Activated naive CD4-positive, alpha-beta T cell treated with anti-CD3 and anti-CD28 coated beads for 36 hours (primary cell): ENCODE measurements around the gene ARAF. TPM values are rescaled to one million over a fixed set of nuclear protein-coding genes. Genes with fewer than 3 reads are reported as not detected.

Experiments used
- CTCF ChIA-PET: fragments of 350-600 bp; sonication (Branson Sonifier 250); formaldehyde crosslinking; loops from one replicate; lab custom pipeline; 2021; ENCODE audit warnings: antibody characterized with exemption; lab: Charles Lee
- DNase-seq: peaks from one replicate; pipeline ENCODE4 v3.0.0-alpha.2; 2020
- H3K27ac Mint-ChIP-seq: one replicate; pipeline ENCODE4 v1.8.0; 2021; ENCODE audit warnings: mild to moderate bottlenecking, mixed read lengths
- H3K27me3 Mint-ChIP-seq: one replicate; pipeline ENCODE4 v1.8.0; 2021; ENCODE audit warnings: low read depth, mixed read lengths
- H3K36me3 Mint-ChIP-seq: one replicate; pipeline ENCODE4 v1.8.0; 2021; ENCODE audit warnings: low read depth, mixed read lengths
- H3K4me1 Mint-ChIP-seq: one replicate; pipeline ENCODE4 v1.8.0; 2021; ENCODE audit warnings: low read depth, mixed read lengths
- H3K4me3 Mint-ChIP-seq: one replicate; pipeline ENCODE4 v1.8.0; 2021; ENCODE audit warnings: mild to moderate bottlenecking, moderate library complexity, mixed read lengths
- H3K9me3 Mint-ChIP-seq: one replicate; pipeline ENCODE4 v1.8.0; 2021; ENCODE audit warnings: mixed read lengths
- intact Hi-C: fragments of 100-400 bp; cut with micrococcal nuclease; formaldehyde crosslinking; loops from one replicate; pipeline ENCODE4 v1.15.1; 2023
- total RNA-seq, 2 experiments: library from RNA; stranded (reverse); gene quantifications; one replicate each; pipeline ENCODE4 v1.2.3, GENCODE V29; 2021

ARAF gene
- total RNA-seq, 2 experiments from 2014 or later = 65.9 to 71.5 TPM

DNA sequence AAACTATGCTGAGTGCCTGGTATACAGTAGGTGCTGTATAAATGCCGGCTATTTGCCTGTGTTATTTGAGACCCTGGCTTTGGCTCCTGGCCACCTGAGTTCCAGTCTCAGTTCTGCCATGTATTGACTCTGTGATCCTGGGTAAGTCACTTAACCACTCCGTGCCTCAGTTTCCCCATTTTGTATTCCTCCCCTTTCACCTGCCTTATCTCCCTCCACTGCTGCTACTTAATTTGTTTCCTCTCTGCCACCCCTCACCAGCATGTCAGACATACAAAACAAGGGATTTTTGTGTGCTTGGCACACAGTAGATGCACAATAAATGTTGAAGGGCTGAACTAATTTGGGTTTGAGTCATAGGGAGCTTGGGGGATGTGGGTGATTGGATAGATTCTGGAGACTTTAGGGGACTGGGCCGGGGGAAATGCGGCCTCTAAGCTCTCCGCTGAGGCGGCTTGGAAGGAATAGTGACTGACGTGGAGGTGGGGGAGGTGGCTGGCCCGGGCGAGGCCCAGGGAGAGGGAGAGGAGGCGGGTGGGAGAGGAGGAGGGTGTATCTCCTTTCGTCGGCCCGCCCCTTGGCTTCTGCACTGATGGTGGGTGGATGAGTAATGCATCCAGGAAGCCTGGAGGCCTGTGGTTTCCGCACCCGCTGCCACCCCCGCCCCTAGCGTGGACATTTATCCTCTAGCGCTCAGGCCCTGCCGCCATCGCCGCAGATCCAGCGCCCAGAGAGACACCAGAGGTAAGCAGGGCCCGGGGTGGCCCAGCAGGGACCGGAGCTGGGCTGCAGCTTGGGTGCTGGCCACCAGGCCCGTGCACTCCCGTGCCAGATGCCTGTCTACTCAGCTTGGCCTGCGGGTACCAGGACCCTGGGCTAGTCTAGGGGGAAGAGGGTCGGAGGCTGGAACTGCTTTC, 21.0 kb downstream of the ARAF start, which contains the start of gene TIMP1:
TIMP1 (plus strand) TSS at position 706 of the 917 bp plus-strand sequence. CDS start 980 bp downstream, outside the sequence.
- no peaks in the 10 kb centered on the region for H3K9me3 Mint-ChIP-seq
- H3K27ac Mint-ChIP-seq = peak within 1 kb of the TSS; percentile 43
- intact Hi-C loops = loop anchor here (1.0 kb wide), 1 partner anchor 76 kb away; no protein-coding TSS in a partner anchor
- H3K27me3 Mint-ChIP-seq = no peaks in the 10 kb centered on the region
- no peaks in the 10 kb centered on the region for H3K36me3 Mint-ChIP-seq
- peaks cover 41% of the 10 kb centered on the region for H3K4me1 Mint-ChIP-seq
- CTCF ChIA-PET = no interaction called here
- H3K4me3 Mint-ChIP-seq = peak within 1 kb of the TSS; percentile 64
- peak; percentile 92 for DNase-seq

GRCh38 chrX:47583240-47583861, 22.3 kb downstream of the ARAF start:
- intact Hi-C loops = no loop called here
- Mint-ChIP-seq H3K27ac (no peak overlapping the region), H3K4me1 (peaks cover 37% of the 10 kb centered on the region), H3K36me3 (no peaks in the 10 kb centered on the region), H3K9me3 (no peaks in the 10 kb centered on the region), H3K4me3 (peak overlapping the region; percentile 0), H3K27me3 (no peaks in the 10 kb centered on the region)
- CTCF ChIA-PET = no interaction called here
- DNase-seq = no peak

GRCh38 chrX:47584714-47585113, 23.7 kb downstream of the ARAF start:
- Mint-ChIP-seq H3K4me3 (no peak overlapping the region), H3K4me1 (peaks cover 29% of the 10 kb centered on the region), H3K27me3 (no peaks in the 10 kb centered on the region), H3K9me3 (no peaks in the 10 kb centered on the region), H3K36me3 (no peaks in the 10 kb centered on the region), H3K27ac (no peak overlapping the region)
- intact Hi-C loops = no loop called here
- CTCF ChIA-PET = no interaction called here
- DNase-seq = no peak

- Mint-ChIP-seq H3K36me3 (no peaks in the 10 kb centered on the region), H3K4me1 (peaks cover 26% of the 10 kb centered on the region), H3K9me3 (no peaks in the 10 kb centered on the region), H3K27ac (no peak overlapping the region), H3K4me3 (no peak overlapping the region), H3K27me3 (no peaks in the 10 kb centered on the region)
- DNase-seq = no peak
- intact Hi-C loops = no loop called here
- CTCF ChIA-PET = no interaction called here
Measured at GRCh38 chrX:47585273-47585672, 24.3 kb downstream of the ARAF start.

DNA sequence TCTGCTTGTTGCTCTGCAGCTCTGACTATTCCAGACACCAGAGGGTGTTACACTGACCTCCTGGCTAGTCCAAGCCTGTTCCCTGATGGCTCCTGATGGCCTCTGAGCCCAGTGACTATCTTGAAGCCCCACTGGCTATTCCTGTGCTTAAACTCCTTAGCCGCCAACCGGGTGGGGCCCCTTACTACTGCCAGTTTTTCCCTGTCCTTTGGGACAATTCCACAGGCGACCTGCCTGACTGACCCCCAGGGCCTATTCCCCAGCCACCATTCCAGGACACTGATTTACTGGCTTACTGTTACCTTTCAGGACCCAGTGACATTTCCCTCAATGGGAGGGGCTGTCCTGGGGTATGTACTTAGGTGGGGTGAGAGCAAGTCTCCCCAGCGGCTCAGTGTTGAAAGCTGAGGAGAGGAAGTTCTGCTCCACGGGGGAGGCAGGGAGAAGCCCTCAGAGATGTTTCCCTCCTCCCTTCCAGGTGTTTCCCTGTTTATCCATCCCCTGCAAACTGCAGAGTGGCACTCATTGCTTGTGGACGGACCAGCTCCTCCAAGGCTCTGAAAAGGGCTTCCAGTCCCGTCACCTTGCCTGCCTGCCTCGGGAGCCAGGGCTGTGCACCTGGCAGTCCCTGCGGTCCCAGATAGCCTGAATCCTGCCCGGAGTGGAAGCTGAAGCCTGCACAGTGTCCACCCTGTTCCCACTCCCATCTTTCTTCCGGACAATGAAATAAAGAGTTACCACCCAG, 25.2 kb downstream of the ARAF start:
- CTCF ChIA-PET = interaction anchor here (0.6 kb wide), 1 partner anchor 50 kb away, joined by 6 read pairs; no protein-coding TSS in a partner anchor
- peaks cover 22% of the 10 kb centered on the region for H3K4me1 Mint-ChIP-seq
- intact Hi-C loops = no loop called here
- H3K27ac Mint-ChIP-seq = no peak overlapping the region
- DNase-seq = no peak
- no peaks in the 10 kb centered on the region for H3K36me3 Mint-ChIP-seq
- H3K9me3 Mint-ChIP-seq = no peaks in the 10 kb centered on the region
- no peak overlapping the region for H3K4me3 Mint-ChIP-seq
- H3K27me3 Mint-ChIP-seq = no peaks in the 10 kb centered on the region

GRCh38 chrX:47587091-47587891, 26.3 kb downstream of the ARAF start:
- H3K4me1 Mint-ChIP-seq = peaks cover 11% of the 10 kb centered on the region
- no peak overlapping the region for H3K4me3 Mint-ChIP-seq
- H3K27me3 Mint-ChIP-seq = no peaks in the 10 kb centered on the region
- no peaks in the 10 kb centered on the region for H3K9me3 Mint-ChIP-seq
- intact Hi-C loops = no loop called here
- no peak for DNase-seq
- no peak overlapping the region for H3K27ac Mint-ChIP-seq
- H3K36me3 Mint-ChIP-seq = no peaks in the 10 kb centered on the region
- CTCF ChIA-PET = interaction anchor here (0.6 kb wide), 1 partner anchor 51 kb away, joined by 6 read pairs; no protein-coding TSS in a partner anchor

GRCh38 chrX:47587906-47588735, 27.1 kb downstream of the ARAF start:
- CTCF ChIA-PET = no interaction called here
- no peak for DNase-seq
- Mint-ChIP-seq H3K27me3 (no peaks in the 10 kb centered on the region), H3K4me1 (peaks cover 10% of the 10 kb centered on the region), H3K4me3 (no peak overlapping the region), H3K36me3 (no peaks in the 10 kb centered on the region), H3K27ac (no peak overlapping the region), H3K9me3 (no peaks in the 10 kb centered on the region)
- intact Hi-C loops = no loop called here

- intact Hi-C loops = no loop called here
- H3K4me1 Mint-ChIP-seq = peaks cover 8% of the 10 kb centered on the region
- no peaks in the 10 kb centered on the region for H3K9me3 Mint-ChIP-seq
- no peak for DNase-seq
- H3K36me3 Mint-ChIP-seq = no peaks in the 10 kb centered on the region
- H3K27me3 Mint-ChIP-seq = no peaks in the 10 kb centered on the region
- CTCF ChIA-PET = no interaction called here
- no peak overlapping the region for H3K4me3 Mint-ChIP-seq
- no peak overlapping the region for H3K27ac Mint-ChIP-seq
Measured at GRCh38 chrX:47590984-47591383, 30.0 kb downstream of the ARAF start.

- DNase-seq = no peak
- H3K27me3 Mint-ChIP-seq = no peaks in the 10 kb centered on the region
- H3K4me1 Mint-ChIP-seq = peaks cover 13% of the 10 kb centered on the region
- CTCF ChIA-PET = interaction anchor here (1.0 kb wide), 1 partner anchor 271 kb away, joined by 3 read pairs; no protein-coding TSS in a partner anchor
- peaks cover 7% of the 10 kb centered on the region for H3K36me3 Mint-ChIP-seq
- no peak overlapping the region for H3K27ac Mint-ChIP-seq
- intact Hi-C loops = no loop called here
- peaks cover 7% of the 10 kb centered on the region for H3K9me3 Mint-ChIP-seq
- no peak overlapping the region for H3K4me3 Mint-ChIP-seq
Measured at GRCh38 chrX:47593522-47593921, 32.5 kb downstream of the ARAF start.

DNA sequence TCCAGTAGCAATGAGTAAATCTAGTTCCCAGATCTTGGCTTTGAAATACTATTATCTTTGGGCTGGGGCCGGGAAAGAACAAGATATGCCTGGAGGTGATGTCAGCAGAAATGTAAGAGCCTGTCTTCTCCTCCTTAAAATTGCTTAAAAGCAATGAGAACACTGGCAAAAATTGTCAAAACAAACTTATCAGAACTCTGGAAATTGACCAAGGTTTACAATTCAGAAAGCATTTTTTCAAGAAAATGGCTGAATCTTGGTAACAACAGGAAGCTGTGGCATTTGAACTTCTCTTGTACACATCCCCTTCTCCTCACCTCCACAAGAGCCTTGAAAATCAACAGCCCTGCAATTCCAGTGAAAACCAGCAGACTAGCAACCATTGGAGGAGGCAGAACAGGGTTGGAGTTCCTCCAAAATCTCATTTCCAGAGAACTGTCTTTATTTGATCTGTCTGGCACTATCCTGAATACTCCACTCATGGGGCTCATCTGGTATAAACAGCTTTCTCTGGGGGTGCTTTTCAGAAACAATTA, 34.8 kb downstream of the ARAF start:
- no peak for DNase-seq
- Mint-ChIP-seq H3K27ac (peak overlapping the region; percentile 73), H3K4me1 (peaks cover 13% of the 10 kb centered on the region), H3K27me3 (no peaks in the 10 kb centered on the region), H3K36me3 (peaks cover 7% of the 10 kb centered on the region), H3K4me3 (no peak overlapping the region), H3K9me3 (peaks cover 7% of the 10 kb centered on the region)
- CTCF ChIA-PET = no interaction called here
- intact Hi-C loops = no loop called here

- Mint-ChIP-seq H3K9me3 (peaks cover 7% of the 10 kb centered on the region), H3K27me3 (no peaks in the 10 kb centered on the region), H3K36me3 (peaks cover 7% of the 10 kb centered on the region), H3K27ac (peak overlapping the region; percentile 73), H3K4me3 (no peak overlapping the region), H3K4me1 (peaks cover 13% of the 10 kb centered on the region)
- intact Hi-C loops = no loop called here
- no peak for DNase-seq
- CTCF ChIA-PET = no interaction called here
Measured at GRCh38 chrX:47596256-47596655, 35.3 kb downstream of the ARAF start.
